Amniotic stem cell (primary cell): ENCODE data around the gene CABLES1.
A peak's percentile ranks its signal among the peaks of the same experiment; 100 is the strongest.
"Not testable (repeated sequence)": the region's sequence is repeated elsewhere in the genome, so short reads cannot be mapped to it uniquely, and the experiment has no call there.

ENCODE experiments used
- DNase-seq: peaks from one replicate; lab custom pipeline; 2025; lab: John Stamatoyannopoulos, UW

The CABLES1 gene

DNA sequence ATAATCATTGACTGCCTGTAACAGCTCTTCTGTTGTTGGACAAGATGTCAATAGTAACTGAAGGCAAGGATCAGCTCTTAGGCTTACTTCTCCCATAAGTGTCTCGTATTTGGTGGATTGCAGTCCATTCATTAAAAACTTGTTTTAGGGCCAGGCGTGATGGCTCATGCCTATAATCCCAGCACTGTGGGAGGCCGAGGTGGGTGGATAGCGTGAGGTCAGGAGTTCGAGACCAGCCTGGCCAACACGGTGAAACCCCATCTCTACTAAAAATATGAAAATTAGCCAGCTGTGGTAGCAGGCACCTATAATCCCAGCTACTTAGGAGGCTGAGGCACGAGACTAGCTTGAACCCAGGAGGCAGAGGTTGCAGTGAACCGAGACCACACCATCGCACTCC lies 26.1 kb upstream of the CABLES1 start:
- not testable (repeated sequence) for DNase-seq

- no peak for DNase-seq
These were observed 21.7 kb upstream of the CABLES1 start for GRCh38 chr18:23113576-23113975.

GRCh38 chr18:23114171-23114881 lies 21.0 kb upstream of the CABLES1 start:
- DNase-seq = no peak

DNA sequence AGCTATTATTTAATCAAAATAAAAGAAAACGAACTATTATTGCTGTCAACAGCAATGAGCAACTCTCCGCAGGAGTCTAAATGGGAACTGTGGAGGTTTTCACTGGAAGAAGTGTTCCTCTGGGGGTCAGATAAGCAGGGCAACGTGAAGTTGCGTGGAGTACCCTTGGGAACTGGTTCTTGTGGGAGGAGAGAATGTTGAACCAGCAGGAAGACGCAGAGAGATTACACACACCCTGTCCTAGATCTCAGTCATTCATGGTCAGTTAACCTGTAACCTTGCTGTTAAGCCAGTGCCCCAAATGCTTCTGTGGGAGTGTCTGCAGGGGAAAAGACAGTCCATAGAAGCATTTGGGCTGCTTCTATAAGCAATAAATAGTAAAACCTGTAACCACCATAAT lies 20.4 kb upstream of the CABLES1 start:
- DNase-seq = no peak

DNA sequence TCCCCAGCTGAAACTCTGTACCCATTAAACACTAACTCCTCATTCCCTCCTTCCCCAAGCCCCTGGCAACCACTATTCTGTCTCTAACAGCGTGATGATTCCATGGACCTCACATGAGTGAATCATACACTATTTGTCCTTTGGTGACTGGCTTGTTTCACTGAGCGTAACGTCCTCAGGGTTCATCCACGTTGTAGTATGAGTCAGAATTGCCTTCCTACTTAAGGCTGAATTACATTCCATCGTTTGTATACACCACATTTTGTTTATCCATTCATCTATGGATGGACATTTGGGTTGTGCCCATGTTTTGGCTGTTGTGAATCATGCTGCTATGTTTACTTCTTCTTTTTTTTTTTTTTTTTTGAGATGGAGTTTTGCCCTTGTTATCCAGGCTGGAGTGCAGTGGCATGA lies 19.6 kb upstream of the CABLES1 start:
- DNase-seq = peak; percentile 96

- DNase-seq = no peak
These were observed 14.2 kb upstream of the CABLES1 start for GRCh38 chr18:23121133-23121532.

DNA sequence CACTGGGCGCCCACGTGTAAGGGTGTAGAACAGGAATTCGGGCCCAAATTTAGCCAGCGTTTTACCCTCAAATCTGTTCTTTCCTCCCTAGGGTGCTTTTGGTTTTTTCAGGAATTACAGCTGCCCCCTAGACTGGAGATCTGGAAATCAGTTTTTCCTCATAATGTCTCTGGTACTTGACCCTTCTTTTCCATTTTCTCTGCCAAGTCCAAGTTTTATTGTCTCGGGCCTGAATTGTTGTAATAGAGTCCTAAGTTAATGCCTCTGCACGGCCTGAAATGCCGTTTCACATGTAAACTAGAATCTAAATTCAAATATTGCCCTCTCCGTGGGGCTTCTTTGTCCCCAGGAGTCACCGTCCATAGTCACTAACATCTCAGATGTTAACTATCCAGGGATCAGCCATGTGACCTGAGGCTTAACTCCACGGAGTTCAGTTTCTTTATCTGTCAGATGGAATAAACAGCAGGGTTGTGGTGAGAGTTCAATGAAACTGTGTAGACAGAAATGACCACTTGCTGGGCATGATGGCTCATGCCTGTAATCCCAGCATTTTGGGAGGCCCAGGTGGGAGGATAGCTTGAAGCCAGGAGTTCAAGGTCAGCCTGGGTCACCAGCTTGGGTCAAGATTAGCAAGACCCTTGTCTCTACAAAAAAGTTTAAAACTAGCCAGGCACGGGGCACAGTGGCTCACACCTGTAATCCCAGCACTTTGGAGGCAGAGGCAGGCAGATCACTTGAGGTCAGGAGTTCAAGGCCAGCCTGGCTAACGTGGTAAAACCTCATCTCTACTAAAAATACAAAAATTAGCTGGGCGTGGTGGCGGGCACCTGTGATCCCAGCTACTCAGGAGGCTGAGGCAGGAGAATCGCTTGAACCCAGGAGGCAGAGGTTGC lies 12.7 kb upstream of the CABLES1 start:
- DNase-seq = no peak

DNA sequence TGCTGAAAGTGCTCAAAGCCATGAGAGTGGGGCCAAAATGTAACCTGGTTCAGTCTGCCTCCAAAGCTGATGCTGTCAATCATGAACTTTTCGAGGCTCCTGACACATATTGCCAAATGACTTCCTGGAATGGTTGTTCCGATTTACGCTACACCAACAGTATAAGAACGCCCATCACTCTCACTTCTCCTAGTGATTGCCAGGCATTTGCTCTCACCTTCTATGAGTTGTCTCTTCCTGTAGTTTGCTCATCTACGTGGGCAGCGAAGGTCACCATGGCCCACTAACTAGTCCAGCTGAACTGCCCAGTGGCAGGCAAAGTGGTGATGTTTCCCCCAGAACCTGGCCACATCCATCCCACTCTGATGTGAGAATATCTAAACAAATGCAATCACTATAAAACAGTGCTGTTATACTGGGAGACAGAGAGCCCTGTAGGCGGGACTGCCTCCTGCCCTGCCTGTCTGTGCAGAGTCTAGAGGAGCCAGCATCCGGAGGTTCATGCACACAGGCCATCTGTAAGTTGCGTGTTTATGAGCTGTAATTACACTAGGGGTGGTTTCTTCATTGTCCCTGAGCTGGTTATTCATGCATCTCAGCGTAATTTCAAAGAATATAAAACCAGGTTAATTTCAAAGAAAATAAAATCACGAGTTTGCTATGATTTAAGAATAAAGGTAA lies 8.8 kb upstream of the CABLES1 start:
- no peak for DNase-seq

GRCh38 chr18:23127090-23127489 lies 8.2 kb upstream of the CABLES1 start:
- DNase-seq = no peak

- DNase-seq = no peak
These were observed 5.8 kb upstream of the CABLES1 start for GRCh38 chr18:23129355-23130002.

GRCh38 chr18:23131693-23132319 lies 3.5 kb upstream of the CABLES1 start:
- DNase-seq = peak; percentile 72

GRCh38 chr18:23133860-23134779 lies 1.2 kb upstream of the CABLES1 start:
- no peak for DNase-seq

GRCh38 chr18:23135550-23136325 lies 453 bp downstream of the CABLES1 start:
- no peak for DNase-seq

DNA sequence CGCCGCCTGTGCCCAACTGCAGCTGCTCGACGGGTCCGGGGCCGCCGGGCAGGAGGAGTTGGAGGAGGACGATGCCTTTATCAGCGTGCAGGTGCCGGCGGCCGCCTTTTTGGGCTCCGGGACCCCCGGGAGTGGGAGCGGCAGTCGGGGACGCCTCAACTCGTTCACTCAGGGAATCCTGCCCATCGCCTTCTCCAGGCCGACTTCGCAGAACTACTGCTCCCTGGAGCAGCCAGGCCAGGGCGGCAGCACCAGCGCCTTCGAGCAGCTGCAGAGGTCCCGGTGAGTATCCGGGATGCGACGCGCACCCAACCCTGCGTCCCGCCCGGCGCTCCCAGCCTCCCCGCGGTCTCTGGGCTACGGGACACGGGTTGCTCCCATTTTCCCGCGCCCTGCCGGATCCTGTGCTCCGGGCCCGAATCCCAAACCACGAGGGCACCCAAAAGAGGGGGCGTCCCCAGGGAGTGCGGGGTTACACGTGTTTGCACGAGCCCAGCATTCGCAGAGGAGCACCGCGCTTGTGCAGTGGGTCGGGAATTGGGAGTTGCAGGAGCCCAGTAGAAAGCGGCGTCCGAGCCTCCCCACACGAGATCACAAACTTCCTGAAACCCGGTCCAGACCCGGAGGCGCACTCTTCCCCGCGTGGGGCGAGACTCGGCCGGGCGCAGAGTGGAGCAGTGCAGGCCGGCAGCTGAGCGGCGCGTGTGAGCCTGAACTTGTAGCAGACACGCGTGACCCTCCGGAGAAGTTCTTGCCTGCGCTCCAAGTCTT lies 1.2 kb downstream of the CABLES1 start:
- DNase-seq = no peak

DNA sequence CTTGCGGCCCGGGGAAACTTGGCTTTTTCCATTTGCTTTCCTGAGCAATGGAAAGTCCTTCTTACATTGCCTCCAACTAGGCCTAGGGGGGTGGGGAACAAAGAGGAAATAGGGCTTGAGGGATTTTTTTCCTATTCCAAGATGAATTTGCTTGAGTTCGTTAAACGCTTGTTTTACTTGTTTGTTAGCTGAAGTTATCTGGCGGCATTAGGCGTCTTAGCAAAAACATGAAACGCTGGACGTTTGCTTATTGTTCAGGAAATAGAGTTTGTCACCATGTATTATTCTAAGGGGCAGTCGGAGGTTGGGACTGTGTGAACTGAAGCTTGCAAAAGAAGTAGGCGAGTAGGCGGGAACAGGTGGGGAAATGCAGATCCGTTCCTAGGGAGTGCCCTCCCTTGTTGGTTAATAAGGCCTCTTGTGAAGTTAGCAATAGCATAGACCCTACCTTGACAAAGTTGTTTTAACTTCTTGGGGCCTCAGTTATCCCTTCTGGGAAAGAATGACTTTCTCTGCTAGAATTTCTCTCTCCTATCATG lies 1.9 kb downstream of the CABLES1 start:
- DNase-seq = no peak

DNA sequence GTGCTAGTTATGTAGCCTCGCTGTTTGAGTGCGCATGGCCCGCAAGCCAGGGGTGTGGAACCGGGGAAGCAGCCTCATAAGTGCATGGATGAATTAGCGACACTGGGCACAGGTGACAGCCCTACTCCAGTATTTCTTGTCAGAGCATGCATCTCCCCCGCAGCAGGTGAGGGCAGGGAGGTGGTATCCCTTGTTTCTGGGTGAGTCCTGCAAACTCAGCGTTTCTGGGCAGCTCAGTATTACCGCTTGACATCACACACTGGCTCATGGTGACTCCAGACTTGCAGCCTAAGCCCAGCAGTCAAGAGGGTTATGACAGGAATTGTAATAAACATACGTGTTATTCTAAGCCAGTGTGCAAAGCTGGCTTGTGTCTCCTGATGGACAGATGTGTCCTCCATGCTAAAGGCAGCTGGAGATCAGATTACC lies 2.5 kb downstream of the CABLES1 start:
- no peak for DNase-seq

- no peak for DNase-seq
These were observed 3.2 kb downstream of the CABLES1 start for GRCh38 chr18:23138471-23138870.

- no peak for DNase-seq
These were observed 6.1 kb downstream of the CABLES1 start for GRCh38 chr18:23141104-23141999.
